ENCODE data around the gene SEL1L3. TPM values are rescaled to one million over a fixed set of nuclear protein-coding genes. Genes with fewer than 3 reads are reported as not detected.
A peak's percentile ranks its signal among the peaks of the same experiment; 100 is the strongest.

SEL1L3 gene
- total and polyA plus RNA-seq, 9 of the 15 experiments (the other 6 are each of a cell fraction or from before 2014, with no cell fraction given): 10.0 to 44.3 (median 21.6) TPM

DNA sequence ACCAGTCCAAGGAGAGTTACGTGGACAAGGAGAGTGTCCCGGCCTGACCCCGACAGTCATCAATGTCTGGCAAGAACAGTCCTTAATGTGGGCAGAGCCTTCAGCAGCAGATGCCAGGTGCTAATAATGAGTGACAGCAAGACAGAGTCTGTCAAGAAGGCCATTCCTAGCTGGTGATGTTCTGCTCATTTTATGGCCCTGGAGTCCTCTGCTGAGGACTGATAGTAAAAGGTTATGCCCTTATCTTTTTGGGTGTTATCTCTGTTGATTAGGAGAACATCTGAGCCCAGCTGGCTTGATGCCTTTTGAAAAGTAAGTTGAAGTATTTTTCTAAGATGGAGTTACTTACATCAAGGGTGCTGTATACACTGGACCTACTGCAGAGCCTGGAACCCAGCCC is 139.8 kb downstream of the SEL1L3 start (continued):
- no peak for TF ChIP-seq RBM25 (IDR thresholded peaks at IDR 0.05; ENCODE audit: low read depth, low read length, severe bottlenecking)
- no peak for TF ChIP-seq SIX5 (IDR thresholded peaks at IDR 0.05; ENCODE audit: borderline replicate concordance in 1 of 2, insufficient read depth in 1 of 2, low read depth in 1 of 2, low read length in 2 of 2)
- TF ChIP-seq CBX8 (IDR thresholded peaks at IDR 0.05; ENCODE audit: borderline replicate concordance, extremely low read depth, low read depth, low read length, poor library complexity, severe bottlenecking): no peak
- peak; percentile 70 for TF ChIP-seq ARID1B (IDR thresholded peaks at IDR 0.05)
- TF ChIP-seq ZBTB11 (CRISPR knock-in tag; IDR thresholded peaks at IDR 0.05): peak in 1 of 3 experiments; percentile 58; a peak in 2 of 6 replicates
- TF ChIP-seq, protein P1, sequence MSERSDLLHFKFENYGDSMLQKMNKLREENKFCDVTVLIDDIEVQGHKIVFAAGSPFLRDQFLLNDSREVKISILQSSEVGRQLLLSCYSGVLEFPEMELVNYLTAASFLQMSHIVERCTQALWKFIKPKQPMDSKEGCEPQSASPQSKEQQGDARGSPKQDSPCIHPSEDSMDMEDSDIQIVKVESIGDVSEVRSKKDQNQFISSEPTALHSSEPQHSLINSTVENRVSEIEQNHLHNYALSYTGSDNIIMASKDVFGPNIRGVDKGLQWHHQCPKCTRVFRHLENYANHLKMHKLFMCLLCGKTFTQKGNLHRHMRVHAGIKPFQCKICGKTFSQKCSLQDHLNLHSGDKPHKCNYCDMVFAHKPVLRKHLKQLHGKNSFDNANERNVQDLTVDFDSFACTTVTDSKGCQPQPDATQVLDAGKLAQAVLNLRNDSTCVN (CRISPR knock-in tag; IDR thresholded peaks at IDR 0.05): no peak
- TF ChIP-seq, protein P2, sequence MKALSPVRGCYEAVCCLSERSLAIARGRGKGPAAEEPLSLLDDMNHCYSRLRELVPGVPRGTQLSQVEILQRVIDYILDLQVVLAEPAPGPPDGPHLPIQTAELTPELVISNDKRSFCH (CRISPR knock-in tag; IDR thresholded peaks at IDR 0.05): no peak
- TF ChIP-seq, protein P2 (tag; IDR thresholded peaks at IDR 0.05): peak; percentile 94
- TF ChIP-seq NCOR1 (IDR thresholded peaks at IDR 0.05): peak; percentile 32; the same call in 1 of the 2 replicates
- TF ChIP-seq, protein P3, sequence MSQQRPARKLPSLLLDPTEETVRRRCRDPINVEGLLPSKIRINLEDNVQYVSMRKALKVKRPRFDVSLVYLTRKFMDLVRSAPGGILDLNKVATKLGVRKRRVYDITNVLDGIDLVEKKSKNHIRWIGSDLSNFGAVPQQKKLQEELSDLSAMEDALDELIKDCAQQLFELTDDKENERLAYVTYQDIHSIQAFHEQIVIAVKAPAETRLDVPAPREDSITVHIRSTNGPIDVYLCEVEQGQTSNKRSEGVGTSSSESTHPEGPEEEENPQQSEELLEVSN (IDR thresholded peaks at IDR 0.05; ENCODE audit: borderline replicate concordance in 1 of 2, extremely low read depth in 1 of 2, insufficient read depth in 1 of 2, insufficient read length in 1 of 2, low read depth in 1 of 2, low read length in 1 of 2, poor library complexity in 1 of 2, severe bottlenecking in 1 of 2): no peak
- TF ChIP-seq, protein P4, sequence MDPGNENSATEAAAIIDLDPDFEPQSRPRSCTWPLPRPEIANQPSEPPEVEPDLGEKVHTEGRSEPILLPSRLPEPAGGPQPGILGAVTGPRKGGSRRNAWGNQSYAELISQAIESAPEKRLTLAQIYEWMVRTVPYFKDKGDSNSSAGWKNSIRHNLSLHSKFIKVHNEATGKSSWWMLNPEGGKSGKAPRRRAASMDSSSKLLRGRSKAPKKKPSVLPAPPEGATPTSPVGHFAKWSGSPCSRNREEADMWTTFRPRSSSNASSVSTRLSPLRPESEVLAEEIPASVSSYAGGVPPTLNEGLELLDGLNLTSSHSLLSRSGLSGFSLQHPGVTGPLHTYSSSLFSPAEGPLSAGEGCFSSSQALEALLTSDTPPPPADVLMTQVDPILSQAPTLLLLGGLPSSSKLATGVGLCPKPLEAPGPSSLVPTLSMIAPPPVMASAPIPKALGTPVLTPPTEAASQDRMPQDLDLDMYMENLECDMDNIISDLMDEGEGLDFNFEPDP (CRISPR knock-in tag; IDR thresholded peaks at IDR 0.05): no peak
- TF ChIP-seq SNRNP70 (optimal IDR thresholded peaks at IDR 0.05; ENCODE audit: low read depth, low read length): no peak
- no peak for TF ChIP-seq HMBOX1 (IDR thresholded peaks at IDR 0.05)
- no peak for TF ChIP-seq KAT8 (IDR thresholded peaks at IDR 0.05; ENCODE audit: low read depth)
- TF ChIP-seq WHSC1 (IDR thresholded peaks at IDR 0.05; ENCODE audit: low read length): no peak
- no peak for TF ChIP-seq PCBP2 (IDR thresholded peaks at IDR 0.05; ENCODE audit: low read depth, low read length, poor library complexity, severe bottlenecking)
- TF ChIP-seq BACH1 (tag; IDR thresholded peaks at IDR 0.05): no peak
- peak; percentile 73 for TF ChIP-seq ZNF766 (CRISPR knock-in tag; conservative IDR thresholded peaks at IDR 0.05)
